ENCODE data around the gene PDCL3.
A peak's percentile ranks its signal among the peaks of the same experiment; 100 is the strongest.

The PDCL3 gene

DNA sequence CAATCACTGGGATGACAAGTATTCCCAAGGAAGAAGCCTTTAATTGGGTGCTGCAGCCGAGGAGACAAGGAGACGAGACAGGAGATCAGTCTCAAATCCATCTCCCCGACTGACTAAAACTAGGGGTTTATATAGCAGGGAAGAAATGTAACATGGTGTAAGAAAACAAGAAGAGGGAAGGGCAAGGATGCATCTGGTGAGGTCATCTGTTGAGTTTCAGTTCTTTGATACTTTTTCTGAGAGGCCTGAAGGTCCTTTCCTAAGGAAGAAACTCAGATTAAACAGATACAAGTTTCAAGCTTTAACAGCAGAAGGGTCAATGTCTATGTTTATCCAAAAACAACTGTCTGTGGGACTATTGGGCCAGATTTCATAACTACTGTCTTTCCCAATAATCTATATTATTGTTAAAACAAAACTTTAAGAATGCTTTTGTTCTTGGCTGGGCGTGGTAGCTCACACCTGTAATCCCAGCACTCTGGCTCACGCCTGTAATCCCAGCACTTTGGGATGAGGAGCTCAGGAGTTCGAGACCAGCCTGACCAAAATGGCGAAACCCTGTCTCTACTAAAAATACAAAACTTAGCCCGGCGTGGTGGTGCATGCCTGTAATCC lies 2.5 kb upstream of the PDCL3 start:
- no peak for DNase-seq (ENCODE audit: low read depth in 4 of 4, low spot score in 1 of 4)

DNA sequence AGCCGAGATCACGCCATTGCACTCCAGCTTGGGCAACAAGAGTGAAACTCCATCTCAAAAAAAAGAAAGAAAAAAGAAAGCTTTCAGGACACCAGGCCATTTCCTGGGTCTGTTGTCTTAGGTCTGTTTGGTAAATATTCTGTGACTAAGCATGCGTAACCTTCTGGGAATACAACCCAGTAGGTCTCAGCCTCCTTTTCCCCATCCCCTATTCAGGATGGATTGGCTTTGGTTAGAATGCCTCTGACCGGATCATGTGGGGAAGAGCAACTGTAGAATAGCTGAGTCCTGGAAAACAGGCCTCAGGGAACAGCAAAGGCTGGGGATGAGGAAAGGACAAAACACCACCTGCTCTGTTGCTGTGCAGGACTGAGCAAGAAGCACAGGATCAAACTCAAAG lies 1.6 kb upstream of the PDCL3 start:
- no peak for DNase-seq (ENCODE audit: low read depth in 4 of 4, low spot score in 1 of 4)

DNA sequence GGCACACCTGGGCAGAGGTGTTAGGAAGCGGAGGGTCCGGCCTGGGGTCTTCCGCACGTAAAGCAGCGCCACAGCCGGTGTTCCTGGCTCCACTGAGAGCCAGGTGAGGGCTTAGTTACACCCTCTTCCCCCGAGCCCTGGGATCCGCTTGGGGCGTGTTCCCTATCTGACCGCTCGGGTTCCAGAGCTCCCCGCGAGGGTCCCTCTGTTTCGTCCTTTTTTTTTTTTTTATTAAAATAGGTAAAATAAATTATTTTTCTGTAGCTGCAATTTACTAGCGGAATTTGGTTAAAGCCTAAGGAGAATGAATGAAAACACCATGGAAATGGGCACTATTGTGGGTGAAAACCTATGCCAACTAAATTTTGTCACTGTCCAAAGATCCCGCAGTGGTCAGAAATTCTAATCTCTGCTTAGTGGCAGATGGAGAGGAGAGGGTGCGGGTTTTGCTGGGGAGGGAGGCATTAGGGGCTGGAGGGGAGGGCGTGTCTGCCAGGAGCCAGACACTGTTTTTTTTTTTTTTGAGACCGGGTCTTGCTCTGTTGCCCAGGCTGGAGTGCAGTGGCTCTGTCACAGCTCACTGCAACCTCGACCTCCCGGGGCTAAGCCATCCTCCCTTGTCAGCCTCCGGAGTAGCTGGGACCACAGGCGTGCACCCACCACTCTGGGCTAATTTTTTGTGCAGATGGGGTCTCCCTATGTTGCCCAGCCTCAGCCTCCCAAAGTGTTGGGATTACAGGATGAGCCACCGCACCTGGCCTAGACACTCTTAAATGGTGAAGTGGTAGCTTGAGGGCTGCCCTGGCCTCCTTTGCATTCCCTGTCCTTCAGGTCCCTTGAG lies 834 bp downstream of the PDCL3 start:
- no peak for DNase-seq (ENCODE audit: low read depth in 4 of 4, low spot score in 1 of 4)

DNA sequence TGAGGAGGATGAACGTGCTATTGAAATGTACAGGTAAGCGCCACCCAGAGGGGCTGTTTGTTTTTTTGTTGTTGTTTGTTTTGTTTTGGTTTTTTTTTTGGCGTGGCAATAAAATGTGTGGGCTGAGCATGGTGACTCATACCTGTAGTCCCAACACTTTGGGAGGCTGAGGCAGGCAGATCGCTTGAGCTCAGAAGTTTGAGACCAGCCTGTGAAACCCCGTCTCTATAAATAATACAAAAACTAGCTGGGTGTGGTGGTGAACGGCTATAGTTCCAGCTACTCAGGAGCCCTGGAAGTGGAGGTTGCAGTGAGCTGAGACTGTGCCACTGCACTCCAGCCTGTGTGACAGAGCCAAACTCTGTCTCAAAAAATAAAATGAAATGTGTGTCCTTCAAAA lies 6.2 kb downstream of the PDCL3 start:
- DNase-seq (ENCODE audit: low read depth in 4 of 4, low spot score in 1 of 4) = no peak

DNA sequence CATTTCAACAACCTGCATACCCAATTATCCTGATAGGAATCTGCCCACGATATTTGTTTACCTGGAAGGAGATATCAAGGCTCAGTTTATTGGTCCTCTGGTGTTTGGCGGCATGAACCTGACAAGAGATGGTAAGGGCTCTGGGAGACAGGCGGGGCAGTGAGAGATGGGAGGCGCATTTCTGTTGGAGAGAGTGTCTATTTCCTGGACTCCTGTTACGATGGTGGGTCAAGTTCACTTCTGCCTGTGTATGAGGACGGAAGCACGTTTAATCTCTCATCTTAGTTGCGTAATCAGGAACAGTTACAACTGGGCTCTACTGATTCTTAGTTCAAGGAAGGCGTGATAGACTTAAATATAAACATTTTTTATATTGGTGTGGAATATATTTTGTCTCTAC lies 8.9 kb downstream of the PDCL3 start:
- no peak for DNase-seq (ENCODE audit: low read depth in 4 of 4, low spot score in 1 of 4)

DNA sequence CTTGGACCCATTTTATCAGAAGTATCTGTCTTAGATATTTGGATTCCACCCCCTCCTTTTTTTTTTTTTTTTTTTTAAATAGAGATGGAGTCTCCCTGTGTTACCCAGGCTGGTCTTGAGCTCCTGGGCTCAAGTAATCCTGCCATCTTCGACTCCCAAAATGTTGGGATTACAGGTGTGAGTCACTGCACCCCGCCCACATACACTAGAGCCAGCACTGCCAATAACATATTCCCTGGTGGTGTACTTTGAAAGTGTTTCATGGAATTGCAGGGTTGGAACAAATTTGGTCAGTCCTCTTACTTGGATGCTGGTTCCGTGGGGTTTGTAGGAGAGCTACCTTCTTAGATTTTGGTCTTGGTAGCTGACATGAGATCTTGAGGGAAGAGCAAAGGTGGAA lies 15.0 kb downstream of the PDCL3 start:
- no peak for DNase-seq (ENCODE audit: low read depth in 4 of 4, low spot score in 1 of 4)

DNA sequence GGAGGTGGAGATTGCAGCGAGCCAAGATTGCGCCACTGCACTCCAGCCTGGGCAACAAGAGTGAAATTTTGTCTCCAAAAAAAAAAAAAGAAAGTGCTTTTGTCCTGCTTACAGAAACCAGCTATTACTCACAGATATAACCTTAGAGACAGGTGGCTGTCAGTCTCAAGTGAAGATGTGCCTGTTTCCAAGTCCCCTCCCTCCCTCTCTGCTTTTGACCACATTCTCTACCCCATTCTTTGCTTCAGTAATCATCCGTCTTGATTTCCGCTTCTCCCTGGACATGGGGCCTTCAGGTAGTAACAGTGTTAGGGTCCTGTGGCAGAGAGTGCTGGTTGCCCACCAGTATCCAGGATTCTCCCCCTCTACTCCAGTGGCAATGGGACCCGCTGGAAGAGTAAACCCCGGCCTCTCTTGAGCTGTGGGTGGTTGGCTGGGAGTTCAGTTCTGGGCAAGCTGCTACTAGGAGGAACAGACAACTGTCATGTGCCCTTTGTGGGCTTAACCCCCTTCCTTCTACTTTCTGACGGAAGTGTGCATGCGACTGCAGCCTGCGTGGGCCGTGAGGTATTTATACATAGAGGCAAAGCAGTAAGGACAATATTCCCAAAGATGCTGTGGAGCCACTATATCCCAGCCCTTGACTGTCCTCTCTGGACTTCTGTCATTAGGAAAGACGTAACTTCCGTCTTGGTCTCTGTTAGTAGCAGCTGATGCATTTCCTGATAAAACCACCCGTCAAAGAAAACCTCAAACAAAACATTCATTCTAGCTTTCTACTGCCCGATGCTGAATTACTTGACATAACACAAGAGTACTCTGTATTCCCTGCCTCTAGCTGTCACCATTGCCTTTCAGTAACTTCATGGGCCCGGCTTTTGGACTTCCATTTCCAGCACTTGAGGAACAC lies 17.8 kb downstream of the PDCL3 start:
- peak in 1 of 4 experiments; percentile 7 for DNase-seq (ENCODE audit: low read depth in 4 of 4, low spot score in 1 of 4)

DNA sequence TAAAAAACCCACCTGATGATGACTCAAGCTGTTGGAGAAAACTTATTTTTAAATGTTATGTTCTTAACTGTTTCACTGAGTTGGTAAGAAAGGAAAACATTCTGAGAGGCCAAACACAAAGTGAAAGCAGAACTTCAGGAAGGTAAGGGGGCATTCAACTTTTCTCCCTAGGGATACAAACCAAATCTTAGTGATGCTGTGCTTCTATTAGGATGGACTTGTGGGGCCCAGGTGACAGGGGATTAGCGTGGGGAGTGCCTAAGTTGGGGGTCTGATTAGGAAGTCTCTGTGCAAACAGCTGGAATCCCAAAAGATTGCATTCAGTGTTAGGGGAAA lies 18.5 kb downstream of the PDCL3 start:
- DNase-seq (ENCODE audit: low read depth in 4 of 4, low spot score in 1 of 4) = no peak

DNA sequence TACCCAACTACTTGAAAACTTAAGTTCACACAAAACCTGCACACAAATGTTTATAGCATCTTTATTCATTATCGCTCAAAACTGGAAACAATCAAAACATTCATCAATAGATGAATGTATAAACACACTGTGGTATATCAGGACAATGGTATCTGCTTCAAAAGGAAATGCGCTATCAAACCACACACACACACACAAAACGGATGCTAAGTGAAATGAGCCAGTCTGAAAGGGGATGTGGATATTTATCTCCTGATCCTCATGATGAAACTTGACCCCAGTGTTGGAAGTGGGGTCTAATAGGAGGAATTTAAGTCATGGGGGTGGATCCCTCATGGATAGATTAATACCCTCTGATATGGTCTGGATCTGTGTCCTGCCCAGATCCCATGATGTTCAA lies 22.0 kb downstream of the PDCL3 start:
- DNase-seq (ENCODE audit: low read depth in 4 of 4, low spot score in 1 of 4) = no peak

DNA sequence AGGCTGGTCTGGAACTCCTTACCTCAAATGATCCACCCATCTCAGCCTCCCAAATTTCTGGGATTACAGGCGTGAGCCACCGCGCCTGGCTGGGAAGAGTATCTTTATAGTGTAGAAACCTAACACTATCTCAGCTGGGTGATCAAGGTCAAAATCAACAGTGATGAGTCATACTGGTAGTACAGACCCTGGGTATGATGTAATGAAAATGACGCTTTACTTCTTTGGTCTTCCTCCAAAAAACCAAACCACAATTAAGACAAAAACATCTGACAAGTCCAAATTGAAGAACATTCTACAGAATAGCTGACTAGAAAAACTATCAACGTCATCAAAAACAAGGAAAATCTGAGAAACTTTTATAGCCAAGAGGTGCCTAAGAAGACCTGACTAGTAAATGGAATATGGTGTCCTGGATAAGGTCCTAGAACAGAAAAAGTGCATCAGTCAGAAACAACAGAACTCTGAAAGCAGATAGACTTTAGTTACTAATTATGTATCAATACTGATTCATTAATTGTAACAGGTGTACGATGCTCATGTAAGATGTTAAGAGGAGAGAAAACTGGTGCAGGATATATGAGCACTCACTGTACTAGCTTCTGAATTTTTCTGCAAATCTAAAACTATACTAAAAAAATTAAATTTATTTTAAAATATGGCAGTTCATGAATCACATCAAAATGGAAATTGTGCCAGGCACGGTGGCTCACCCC lies 25.4 kb downstream of the PDCL3 start:
- no peak for DNase-seq (ENCODE audit: low read depth in 4 of 4, low spot score in 1 of 4)

DNA sequence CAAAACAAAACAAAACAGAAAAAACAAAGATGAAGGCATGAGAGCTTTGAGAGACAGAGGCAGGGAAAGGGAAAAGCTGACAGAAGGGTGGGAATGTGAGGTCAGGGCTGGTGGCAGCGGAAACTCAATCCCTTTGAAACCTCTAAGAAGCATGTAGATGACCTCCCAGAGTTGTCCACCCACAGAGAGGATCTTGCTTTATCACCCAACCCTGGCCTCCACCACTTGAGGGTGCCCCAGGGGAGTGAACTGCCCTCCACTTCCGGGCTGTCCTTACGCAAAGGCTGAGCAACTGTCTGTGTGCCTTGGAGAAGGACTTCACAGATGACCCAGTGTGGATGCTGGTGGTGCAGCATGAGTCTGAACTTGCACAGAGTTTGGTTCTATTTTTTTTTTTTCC lies 26.7 kb downstream of the PDCL3 start:
- no peak for DNase-seq (ENCODE audit: low read depth in 4 of 4, low spot score in 1 of 4)

DNA sequence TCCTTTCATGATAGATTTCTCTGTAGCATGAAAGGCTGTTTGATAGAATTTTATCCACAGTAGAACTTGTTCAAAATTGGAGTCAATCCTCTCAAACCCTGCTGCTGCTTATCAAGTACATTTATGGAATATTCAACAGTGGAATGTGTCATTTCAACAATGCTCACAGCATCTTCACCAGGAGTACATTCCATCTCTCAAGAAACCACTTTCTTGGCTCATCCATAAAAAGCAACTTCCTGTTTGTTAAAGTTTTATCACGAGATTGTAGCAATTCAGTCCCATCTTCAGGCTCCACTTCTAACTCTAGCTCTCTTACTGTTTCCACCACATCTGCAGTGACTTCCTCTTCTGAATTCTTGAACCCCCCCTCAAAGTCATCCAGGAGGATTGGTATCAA lies 29.4 kb downstream of the PDCL3 start:
- DNase-seq (ENCODE audit: low read depth in 4 of 4, low spot score in 1 of 4) = no peak

DNA sequence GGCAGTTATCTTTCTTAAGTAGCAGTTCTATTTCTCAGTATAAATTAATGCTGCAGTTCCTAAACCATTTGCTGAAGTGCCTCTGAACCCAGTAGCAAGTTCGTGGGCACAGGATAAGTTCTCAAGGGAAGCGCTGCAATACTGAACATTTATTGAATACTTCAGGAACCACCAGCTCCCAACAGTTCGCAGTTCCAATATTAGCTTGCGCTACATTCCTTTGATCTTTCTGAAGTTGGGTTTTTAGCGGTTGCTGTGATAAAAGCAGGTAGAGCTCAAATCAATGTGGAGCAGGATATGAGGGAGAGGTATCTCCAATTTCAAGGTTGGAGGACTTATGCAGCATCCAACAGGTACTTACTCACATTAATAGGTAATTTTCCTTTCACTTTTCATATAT lies 33.7 kb downstream of the PDCL3 start:
- no peak for DNase-seq (ENCODE audit: low read depth in 4 of 4, low spot score in 1 of 4)

DNA sequence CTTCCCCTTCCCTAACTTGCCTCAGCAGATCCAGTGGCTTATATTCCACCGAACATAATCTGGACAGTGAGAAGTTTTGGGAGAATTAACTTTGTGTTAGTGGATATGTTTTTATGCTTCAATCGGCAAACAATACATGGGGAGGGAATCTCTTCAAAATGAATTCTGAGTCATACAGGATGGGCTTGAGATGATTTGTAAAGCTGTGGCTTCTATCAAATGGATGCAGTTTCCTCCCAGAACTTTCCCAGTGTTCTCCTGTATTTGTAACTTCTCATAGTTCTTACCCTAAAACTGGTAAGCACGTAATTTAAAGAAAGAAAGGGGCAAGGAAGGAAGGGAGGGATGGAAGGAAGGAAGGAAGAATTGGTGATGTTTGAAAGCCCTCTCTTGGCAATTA lies 36.8 kb downstream of the PDCL3 start:
- DNase-seq (ENCODE audit: low read depth in 4 of 4, low spot score in 1 of 4) = no peak

DNA sequence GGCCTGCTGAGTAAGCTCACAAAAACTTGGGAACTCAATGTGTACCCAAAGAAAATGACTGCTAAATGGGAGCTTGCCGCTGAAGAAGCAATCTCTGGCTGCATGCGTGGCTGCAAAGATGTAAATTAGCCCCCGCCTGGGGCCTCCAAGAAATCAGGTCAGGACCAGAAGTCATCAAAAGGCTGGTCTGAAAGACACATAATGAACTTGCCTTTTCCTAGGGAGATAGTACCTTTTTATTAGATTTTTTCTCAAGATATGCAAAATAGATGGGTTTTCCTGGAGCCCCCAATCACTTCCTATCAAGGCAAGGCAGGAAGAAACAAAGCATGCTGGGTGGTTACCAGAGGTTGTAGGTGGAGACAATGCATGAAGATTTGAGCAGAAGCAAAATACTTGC lies 38.9 kb downstream of the PDCL3 start:
- DNase-seq (ENCODE audit: low read depth in 4 of 4, low spot score in 1 of 4) = no peak

DNA sequence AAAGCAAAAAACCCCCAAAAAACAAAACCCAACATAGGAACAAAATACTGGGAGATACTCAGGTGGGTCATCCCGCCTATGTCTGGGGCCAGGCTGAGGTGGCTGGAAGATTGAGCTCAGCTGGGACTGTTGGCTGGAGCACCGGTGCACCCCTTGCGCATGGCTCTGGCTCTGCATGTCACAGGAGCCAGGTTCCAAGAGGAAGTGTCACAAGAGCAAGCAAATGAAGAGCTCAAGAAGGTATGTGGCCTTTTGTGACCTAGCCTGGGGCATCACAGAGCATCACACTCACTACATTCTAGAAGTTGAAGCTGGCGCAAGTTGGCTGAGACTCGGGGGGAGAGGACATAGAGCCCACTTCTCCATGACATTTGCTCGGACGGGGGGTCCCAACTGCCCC lies 40.6 kb downstream of the PDCL3 start:
- no peak for DNase-seq (ENCODE audit: low read depth in 4 of 4, low spot score in 1 of 4)

DNA sequence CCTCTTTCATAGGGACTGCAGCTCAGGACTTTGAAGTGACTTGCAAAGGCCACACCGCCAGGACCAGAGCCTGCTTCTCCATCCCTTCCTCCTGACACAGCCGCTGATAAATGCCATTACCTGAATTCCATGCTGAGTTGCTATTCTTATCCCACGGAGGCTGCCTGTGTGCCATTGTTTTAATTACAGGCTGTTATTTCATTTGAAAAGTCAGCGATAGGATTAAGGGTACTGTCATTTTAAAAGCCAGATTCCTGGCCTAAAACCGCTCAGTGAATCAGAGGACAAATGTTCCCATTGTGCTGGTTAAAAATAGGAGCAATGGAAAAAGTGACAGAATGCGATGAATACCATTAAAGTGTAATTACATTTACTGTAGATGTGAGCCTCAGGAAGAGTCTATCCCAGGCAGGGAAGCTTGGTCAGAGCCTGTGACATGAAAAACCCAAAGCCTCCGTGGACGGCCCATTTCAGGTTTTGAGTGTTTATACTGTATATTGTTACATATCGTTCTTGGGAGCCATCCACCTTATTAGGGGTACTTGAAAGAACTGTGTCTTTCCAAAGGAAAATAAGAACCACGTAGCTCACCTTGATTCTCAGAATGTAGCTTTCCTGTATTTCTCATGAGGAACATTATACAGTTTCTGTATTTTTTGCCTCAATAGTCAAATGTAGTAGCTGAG lies 41.3 kb downstream of the PDCL3 start:
- no peak for DNase-seq (ENCODE audit: low read depth in 4 of 4, low spot score in 1 of 4)

DNA sequence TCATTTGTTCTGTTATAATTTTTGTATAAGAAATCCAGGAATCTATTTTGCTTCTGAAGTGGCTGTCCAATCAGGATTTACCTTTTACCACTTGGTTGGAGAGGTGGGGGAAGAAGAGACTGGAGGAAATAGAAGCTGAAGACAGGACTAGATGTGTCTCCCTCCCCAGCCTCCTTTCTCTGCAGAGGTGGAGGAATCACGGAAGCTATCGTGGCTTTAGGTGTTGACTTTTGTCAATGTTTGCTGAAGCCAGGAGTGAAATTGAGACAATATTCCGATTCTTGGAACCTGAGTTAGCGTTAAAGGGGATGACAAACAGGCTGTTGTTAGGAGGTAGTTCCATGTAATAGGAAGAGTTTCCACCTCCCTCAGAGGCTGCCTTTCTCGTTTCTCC lies 43.5 kb downstream of the PDCL3 start:
- DNase-seq (ENCODE audit: low read depth in 4 of 4, low spot score in 1 of 4) = no peak

DNA sequence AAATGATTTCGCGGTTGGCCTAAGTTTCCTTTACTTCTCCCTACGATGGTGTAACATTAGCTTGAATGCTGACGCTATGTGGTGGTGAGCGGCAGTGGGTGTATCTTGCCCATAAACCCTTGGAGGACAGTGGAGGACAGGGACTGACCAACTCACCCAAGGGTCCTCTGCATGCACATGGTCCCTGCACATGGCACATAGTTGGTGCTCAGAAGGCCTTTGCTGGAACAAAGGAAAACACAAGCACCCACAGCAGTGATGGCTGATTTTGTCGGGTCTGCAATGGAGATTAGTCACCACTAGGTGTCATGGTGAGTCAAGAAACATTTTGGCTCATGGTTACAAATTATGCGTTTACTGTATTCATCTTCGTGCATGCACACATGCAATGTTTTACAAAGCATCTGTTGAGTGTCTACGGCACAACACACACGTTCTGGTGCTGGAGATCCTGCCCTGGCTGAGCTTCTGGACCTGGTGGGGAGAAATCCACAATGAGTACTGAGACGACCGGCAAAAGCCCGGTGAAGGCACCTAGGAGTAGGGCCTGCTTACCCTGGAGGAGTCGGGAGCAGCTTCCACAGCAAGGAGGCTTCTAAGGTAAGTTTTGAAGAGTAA lies 44.0 kb downstream of the PDCL3 start:
- DNase-seq (ENCODE audit: low read depth in 4 of 4, low spot score in 1 of 4) = peak in 1 of 4 experiments; percentile 15

DNA sequence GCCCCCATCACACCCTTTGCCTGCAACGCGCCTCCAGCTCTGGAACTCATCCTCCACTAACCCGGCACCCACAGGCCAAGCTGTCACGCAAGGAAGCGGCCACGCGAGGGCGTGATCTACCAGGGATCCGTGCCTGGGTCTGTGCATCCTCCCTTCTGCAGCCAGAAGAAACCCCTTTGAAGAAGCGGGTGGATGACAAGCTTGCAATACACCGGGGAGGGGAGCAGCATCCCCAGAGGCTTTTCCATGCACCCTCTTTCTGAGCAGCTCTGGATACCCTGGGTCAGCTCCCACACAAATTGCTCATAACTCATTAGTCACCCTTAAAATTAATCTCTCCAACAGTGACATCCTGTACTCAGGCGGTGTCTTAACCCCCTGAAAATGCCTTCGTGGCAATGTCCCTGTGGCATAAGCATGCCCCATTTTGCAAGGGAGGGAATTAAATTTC lies 47.6 kb downstream of the PDCL3 start:
- DNase-seq (ENCODE audit: low read depth in 4 of 4, low spot score in 1 of 4) = peak; percentile 47 to 62 (median 55)
